Epithelial cell of proximal tubule (primary cell): ENCODE measurements around the gene SERPINA4. TPM values are rescaled to one million over a fixed set of nuclear protein-coding genes. Genes with fewer than 3 reads are reported as not detected.

Experiments
- DNase-seq: peaks from one replicate; pipeline ENCODE4 v3.0.0-alpha.2; 2011; ENCODE audit warnings: low read depth
- H3K4me3 ChIP-seq: 2 replicates; pipeline ENCODE4 v1.5.1; 2011; ENCODE audit warnings: low read depth, mild to moderate bottlenecking, low read length
- total RNA-seq: library from RNA; depleted of rRNA; stranded (reverse); fragments of >200 nt; gene quantifications from 2 replicates; pipeline ENCODE4 v1.2.3, GENCODE V29; 2015
- TF ChIP-seq, protein P1 (sequence below): conservative IDR thresholded peaks from 2 replicates; pipeline ENCODE4 v1.5.1; 2012; ENCODE audit warnings: low read depth, mild to moderate bottlenecking, low read length

Gene SERPINA4
- total RNA-seq, 1 donor from 2014 or later: not detected

DNA sequence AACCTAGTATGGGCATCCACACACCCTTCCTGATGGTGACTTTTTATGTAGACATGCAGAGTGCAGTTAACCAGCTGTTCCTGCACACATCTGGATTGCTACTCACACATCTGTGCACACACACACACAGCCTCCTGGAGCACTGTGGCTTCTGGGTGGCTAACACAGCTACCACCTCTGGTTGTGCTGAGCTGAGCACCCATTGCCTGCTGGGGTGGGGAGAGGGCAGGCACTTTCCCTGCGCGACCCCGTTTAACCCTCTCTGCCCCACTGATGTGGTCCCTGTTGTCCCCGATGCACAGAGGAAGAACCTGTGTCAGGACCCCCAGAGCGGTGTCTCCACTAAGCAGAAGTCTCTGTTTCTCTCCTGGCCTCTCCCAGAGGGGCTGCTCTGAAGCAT is 36.5 kb downstream of the SERPINA4 start:
- no peak for DNase-seq
- H3K4me3 ChIP-seq: no peak overlapping the region
- TF ChIP-seq, protein P1, sequence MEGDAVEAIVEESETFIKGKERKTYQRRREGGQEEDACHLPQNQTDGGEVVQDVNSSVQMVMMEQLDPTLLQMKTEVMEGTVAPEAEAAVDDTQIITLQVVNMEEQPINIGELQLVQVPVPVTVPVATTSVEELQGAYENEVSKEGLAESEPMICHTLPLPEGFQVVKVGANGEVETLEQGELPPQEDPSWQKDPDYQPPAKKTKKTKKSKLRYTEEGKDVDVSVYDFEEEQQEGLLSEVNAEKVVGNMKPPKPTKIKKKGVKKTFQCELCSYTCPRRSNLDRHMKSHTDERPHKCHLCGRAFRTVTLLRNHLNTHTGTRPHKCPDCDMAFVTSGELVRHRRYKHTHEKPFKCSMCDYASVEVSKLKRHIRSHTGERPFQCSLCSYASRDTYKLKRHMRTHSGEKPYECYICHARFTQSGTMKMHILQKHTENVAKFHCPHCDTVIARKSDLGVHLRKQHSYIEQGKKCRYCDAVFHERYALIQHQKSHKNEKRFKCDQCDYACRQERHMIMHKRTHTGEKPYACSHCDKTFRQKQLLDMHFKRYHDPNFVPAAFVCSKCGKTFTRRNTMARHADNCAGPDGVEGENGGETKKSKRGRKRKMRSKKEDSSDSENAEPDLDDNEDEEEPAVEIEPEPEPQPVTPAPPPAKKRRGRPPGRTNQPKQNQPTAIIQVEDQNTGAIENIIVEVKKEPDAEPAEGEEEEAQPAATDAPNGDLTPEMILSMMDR: no peak

DNA sequence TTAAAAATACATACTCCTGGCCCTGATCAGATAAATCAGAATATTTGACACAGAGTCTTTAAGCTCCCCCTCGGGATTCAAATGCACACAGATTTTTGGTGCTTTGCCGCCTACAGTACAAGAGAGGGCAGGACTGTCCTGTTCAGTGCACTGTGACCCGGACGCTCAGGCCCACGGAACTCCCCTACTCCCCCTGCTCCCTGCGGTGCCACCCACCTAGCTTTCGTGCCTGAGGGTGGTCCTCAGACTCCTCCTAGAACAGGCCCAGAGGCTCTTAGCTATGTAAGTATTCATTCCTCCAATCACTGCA is 37.2 kb downstream of the SERPINA4 start:
- no peak overlapping the region for H3K4me3 ChIP-seq
- TF ChIP-seq, protein P1: no peak
- DNase-seq: no peak

DNA sequence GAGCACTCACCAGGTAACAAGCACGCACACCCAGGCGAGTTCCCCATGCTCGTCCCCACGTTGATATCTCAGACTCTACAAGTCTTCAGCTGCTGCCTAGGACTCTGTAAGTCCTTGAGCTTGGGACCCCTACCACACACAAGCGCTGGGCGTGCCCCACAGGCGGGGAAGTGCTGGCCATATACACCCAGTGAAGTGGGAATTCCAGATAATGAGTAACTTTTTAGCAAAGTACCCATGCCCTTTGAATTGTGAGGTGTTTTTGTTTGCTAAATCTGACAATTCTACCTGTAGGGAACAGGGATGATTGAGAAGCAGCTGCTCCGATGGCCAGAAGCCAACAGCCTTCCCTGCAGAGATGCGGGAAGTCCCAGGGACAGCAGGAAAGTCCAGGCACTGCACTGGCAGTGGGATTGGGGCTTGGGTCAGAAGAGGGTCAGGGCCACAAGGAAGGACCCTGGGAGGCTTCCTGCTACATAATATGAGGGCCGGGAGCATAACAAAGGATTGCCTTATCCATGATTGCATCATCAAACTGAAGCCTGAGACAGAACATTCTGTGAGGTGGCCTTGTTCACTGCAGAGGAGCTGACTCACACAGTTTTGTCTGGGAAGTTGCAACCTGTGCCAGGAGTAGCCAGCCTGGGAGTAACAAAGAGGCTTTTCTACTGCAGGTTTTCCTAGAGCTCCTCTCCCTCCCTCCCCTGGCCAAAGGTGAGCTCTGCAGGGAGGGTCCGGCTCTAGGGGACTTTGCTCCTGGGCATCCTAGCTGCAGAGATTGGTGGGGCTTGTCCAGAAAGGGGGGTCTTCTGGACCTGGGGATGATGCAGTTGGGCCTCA is 37.8 kb downstream of the SERPINA4 start:
- peak; percentile 98 for DNase-seq
- TF ChIP-seq, protein P1: peak; percentile 50
- H3K4me3 ChIP-seq: no peak overlapping the region

DNA sequence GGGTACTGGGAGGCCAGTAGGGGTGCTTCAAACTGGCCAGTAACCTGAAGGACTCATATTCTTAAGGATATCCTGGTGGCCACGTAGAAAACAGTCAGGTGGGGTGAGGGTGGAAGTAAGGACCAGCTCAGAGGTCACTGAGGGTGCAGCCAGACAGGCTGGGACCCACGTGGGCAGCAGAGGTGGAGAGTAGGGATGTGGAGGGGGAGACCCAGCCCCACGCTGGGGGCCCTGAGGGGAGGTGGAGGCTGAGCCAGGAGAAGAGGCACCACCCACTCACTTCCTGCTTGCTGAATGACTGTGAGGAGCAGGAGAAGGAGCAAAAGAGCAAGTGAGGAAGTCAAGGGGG is 38.4 kb downstream of the SERPINA4 start:
- TF ChIP-seq, protein P1: no peak
- no peak overlapping the region for H3K4me3 ChIP-seq
- no peak for DNase-seq

DNA sequence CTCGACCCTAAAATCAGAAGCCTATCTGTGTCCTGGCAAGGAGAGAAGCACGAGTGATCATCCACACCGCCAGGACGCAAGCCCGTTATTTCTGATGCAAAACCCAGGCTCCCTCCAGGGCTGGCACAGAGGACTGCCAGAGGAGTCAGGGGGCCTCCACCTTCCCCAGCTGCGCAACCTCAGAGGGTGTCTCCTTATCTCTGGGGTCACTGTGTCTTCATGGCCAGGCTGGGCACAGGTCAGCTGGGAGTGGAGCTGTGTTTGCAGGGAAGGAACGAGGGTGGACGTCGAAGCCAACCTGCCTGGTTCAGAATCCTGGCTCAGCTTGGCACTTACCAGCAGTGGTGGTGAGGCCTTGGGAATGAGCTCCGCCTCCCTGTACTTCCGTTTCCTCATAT is 38.9 kb downstream of the SERPINA4 start:
- no peak for DNase-seq
- TF ChIP-seq, protein P1: no peak
- H3K4me3 ChIP-seq: no peak overlapping the region

DNA sequence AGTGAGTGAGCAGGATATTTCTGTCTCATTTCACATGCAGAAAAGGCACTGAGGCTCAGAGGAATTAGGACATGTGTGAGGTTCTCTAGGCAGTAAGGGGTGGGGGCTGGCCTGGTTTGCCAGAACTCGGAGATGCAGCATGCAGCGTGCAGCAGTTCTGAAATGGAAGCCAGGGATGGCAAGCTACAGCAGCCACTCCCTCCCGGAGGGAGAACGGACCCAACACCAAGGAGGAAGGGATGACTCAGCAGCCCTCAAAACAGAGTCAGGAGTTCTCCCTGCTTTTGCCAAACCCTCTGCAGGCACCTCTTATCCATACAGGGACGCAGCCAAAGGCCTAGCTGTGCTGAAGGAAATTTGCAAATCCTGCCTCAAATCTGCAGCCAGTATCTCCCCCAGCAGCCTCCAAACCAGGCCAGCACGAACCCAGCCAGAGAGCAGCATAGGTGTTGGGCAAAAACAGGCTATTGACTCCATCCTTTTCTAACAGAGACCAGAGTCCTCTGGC is 40.7 kb downstream of the SERPINA4 start:
- DNase-seq: peak; percentile 37
- TF ChIP-seq, protein P1: no peak
- no peak overlapping the region for H3K4me3 ChIP-seq

DNA sequence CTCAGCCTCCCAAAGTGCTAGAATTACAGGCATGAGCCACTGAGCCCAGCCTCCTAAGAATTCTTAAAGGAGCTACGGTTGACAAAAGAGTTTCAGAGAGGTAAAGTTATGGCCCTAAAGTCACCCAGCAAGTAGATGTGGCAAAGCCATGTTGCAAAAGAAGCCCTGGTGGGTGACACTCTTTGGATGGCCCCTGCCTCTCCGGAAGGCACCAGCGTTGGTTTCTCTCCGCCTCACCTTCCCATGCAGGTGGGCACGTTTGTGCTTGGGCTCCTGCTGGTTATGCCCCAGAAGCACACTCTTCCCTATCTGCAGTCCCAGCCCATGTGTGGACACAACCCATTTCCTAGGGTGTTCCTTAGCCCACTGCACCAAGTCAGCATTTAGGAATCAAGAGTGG is 41.5 kb downstream of the SERPINA4 start:
- no peak for DNase-seq
- TF ChIP-seq, protein P1: no peak
- H3K4me3 ChIP-seq: no peak overlapping the region
